ENCODE results near the gene CCDC171. TPM values are rescaled to one million over a fixed set of nuclear protein-coding genes. Genes with fewer than 3 reads are reported as not detected.
"Not testable (repeated sequence)": the region's sequence is repeated elsewhere in the genome, so short reads cannot be mapped to it uniquely, and the experiment has no call there.

The CCDC171 gene
- polyA plus RNA-seq, 1 donor: 3.7 TPM

DNA sequence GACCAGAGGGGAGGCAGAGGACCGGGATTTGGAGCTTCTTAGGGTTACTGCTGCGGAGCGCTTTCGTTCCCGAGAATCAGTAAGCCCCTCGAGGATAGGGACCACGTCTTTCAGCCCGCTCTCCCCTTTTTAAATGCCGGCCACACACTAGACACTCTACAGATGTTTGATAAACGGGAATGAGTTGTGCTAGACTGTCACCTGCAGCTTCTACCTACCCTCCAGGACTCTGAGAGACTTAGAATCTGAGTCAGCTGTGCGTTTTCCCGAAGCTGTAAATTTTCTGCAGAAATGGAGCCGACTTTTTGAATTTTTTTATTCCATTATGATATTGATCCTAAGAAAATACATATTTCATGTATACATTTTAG lies 670 bp downstream of the CCDC171 start:
- peak overlapping the region; percentile 77 for H3K4me3 ChIP-seq (ENCODE audit: low read length)
- H3K27me3 ChIP-seq (ENCODE audit: control insufficient read depth, insufficient read depth, low read length): peaks cover 2% of the 10 kb centered on the region
- no peaks in the 10 kb centered on the region for H3K9me3 ChIP-seq (ENCODE audit: control insufficient read depth, low read depth, low read length)
- H3K4me1 ChIP-seq (ENCODE audit: control insufficient read depth, insufficient read depth, low read length): peaks cover 4% of the 10 kb centered on the region
- H3K27ac ChIP-seq (ENCODE audit: low read length): peak overlapping the region; percentile 84
- no peaks in the 10 kb centered on the region for H3K36me3 ChIP-seq (ENCODE audit: control insufficient read depth, insufficient read depth, low read length)
- 6% methylated on average over 3 of the region's 13 CpGs for WGBS (ENCODE audit: insufficient coverage, low lambda C conversion rate)
- no peak for DNase-seq

DNA sequence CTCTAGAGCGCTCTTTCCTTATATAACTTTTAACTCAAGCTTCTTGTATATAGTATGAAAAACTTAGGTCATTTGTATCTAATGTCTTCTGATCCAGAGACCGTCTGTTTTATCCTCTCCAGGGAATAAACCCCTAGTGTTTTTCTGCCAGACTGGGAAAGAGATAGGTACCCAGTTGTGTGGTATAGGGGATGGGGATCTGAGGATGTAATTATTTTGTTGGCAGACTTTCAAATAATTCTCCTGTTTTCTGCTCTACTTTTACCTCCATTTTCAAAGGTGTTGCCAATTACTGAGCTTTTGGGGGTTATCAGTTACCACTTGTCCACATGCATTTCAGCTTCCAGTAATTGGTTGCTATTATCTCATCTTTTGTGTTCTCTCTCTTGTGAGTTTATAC lies 17.9 kb downstream of the CCDC171 start:
- Histone ChIP-seq H3K9me3 (ENCODE audit: control insufficient read depth, low read depth, low read length) (no peaks in the 10 kb centered on the region), H3K4me1 (ENCODE audit: control insufficient read depth, insufficient read depth, low read length) (no peaks in the 10 kb centered on the region), H3K27ac (ENCODE audit: low read length) (no peak overlapping the region), H3K4me3 (ENCODE audit: low read length) (no peak overlapping the region), H3K27me3 (ENCODE audit: control insufficient read depth, insufficient read depth, low read length) (no peaks in the 10 kb centered on the region), H3K36me3 (ENCODE audit: control insufficient read depth, insufficient read depth, low read length) (no peaks in the 10 kb centered on the region)
- no CpG with 5 or more reads among the region's 2 CpGs for WGBS (ENCODE audit: insufficient coverage, low lambda C conversion rate)
- DNase-seq: no peak

DNA sequence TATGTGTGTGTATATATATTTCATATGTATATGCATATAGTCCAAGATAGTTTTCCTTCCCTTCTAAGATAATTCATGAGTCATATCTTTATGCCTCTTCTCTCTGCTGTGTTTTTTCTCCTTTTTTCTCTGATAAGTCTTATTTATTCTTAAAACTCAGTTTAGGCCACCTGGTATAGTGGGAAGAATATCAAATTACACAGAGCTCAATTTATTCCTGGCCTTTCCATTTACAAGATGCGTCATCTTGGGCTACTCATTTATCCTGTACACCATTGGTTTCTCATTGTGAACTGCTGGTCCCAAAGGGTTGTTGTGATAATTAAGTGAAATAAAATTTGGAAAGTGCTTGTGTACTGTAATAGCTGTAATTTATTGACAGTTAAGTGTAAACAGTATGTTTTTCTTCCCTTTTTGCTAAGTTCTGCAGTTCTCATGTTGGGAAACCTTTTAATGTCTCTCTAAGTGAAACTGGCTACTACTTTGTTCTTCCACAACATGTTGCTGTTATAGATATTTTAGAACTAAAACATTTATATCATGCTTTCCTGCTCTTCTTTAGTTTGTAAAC lies 19.4 kb downstream of the CCDC171 start:
- WGBS (ENCODE audit: insufficient coverage, low lambda C conversion rate): no CpG with 5 or more reads among the region's 1 CpG
- no peak for DNase-seq
- Histone ChIP-seq H3K9me3 (ENCODE audit: control insufficient read depth, low read depth, low read length) (no peaks in the 10 kb centered on the region), H3K36me3 (ENCODE audit: control insufficient read depth, insufficient read depth, low read length) (no peaks in the 10 kb centered on the region), H3K4me1 (ENCODE audit: control insufficient read depth, insufficient read depth, low read length) (no peaks in the 10 kb centered on the region), H3K4me3 (ENCODE audit: low read length) (no peak overlapping the region), H3K27me3 (ENCODE audit: control insufficient read depth, insufficient read depth, low read length) (no peaks in the 10 kb centered on the region), H3K27ac (ENCODE audit: low read length) (no peak overlapping the region)

DNA sequence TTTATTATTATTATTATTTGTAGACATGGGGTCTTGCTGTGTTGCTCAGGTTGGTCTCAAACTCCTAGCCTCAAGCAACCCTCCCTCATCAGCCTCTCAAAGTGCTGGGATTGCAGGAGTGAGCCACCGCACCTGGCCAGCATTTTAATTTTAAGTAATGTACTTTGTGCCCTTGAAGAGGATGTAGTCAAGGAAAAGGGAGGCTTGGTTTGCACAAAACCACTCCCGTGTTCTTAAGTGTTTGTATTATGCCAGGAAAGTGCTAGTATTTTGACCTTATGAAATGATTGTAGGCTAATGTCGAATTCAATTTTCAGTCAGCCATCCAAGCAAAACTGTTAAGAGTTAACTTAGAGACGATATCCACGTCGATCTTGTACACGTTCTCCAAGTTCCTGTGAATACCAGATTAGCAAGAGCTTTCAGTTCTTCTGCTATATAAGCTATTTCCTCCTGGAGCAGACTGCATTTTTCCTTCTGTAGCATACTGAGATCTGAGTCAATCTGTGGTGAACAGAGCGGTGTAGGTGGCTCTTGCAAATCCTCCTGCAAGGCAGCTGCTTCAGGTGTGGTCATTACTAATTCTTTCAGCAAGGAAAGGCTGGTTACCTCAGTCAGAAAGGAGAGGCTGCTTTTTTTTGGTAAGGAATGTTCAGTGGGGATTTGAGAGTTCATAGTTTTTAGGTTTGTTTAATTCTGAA lies 23.7 kb downstream of the CCDC171 start:
- no peaks in the 10 kb centered on the region for H3K36me3 ChIP-seq (ENCODE audit: control insufficient read depth, insufficient read depth, low read length)
- 73% methylated on average over 3 of the region's 8 CpGs for WGBS (ENCODE audit: insufficient coverage, low lambda C conversion rate)
- no peak for DNase-seq
- no peak overlapping the region for H3K27ac ChIP-seq (ENCODE audit: low read length)
- no peaks in the 10 kb centered on the region for H3K4me1 ChIP-seq (ENCODE audit: control insufficient read depth, insufficient read depth, low read length)
- H3K27me3 ChIP-seq (ENCODE audit: control insufficient read depth, insufficient read depth, low read length): no peaks in the 10 kb centered on the region
- H3K4me3 ChIP-seq (ENCODE audit: low read length): no peak overlapping the region
- no peaks in the 10 kb centered on the region for H3K9me3 ChIP-seq (ENCODE audit: control insufficient read depth, low read depth, low read length)

DNA sequence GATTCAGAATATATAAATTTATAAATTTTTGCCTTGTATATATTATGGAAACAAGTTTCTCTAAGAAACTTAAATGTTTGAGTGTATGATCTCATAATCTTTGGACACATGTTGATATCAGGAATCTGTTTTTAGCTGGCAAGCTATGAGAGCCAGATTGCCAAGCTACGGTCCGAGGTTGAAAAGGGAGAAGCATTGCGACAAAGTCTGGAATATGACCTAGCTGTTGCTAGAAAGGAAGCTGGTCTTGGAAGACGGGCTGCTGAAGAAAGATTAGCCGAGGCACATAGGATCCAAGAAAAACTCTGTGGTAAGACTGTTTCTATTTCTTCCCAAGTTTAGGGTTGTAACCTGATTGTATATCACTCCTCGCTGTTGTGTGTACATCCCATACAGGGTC lies 25.9 kb downstream of the CCDC171 start:
- Histone ChIP-seq H3K36me3 (ENCODE audit: control insufficient read depth, insufficient read depth, low read length) (no peaks in the 10 kb centered on the region), H3K27me3 (ENCODE audit: control insufficient read depth, insufficient read depth, low read length) (no peaks in the 10 kb centered on the region), H3K9me3 (ENCODE audit: control insufficient read depth, low read depth, low read length) (no peaks in the 10 kb centered on the region), H3K4me1 (ENCODE audit: control insufficient read depth, insufficient read depth, low read length) (no peaks in the 10 kb centered on the region), H3K27ac (ENCODE audit: low read length) (no peak overlapping the region), H3K4me3 (ENCODE audit: low read length) (no peak overlapping the region)
- WGBS (ENCODE audit: insufficient coverage, low lambda C conversion rate): 80% methylated on average over 1 of the region's 6 CpGs
- DNase-seq: no peak

DNA sequence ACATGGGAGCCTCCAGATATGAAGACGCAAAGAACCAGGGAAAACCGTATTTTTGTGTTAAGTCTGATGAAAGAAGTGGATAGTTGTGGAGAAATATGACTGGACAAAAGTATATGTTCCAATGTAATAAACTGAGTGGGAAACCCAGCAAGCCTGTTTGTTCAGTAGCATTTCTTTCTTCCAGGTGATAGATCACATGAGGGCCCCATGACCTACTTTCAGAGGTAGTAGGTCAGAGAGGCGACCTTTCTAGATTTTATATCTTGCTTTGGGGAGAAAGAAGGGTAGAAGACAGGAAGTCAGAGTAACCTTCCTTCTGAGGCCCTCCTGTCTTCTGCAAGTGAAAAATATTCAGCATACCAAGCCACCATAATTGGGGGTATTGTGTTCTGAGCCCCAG lies 31.5 kb downstream of the CCDC171 start:
- H3K27me3 ChIP-seq (ENCODE audit: control insufficient read depth, insufficient read depth, low read length): no peaks in the 10 kb centered on the region
- WGBS (ENCODE audit: insufficient coverage, low lambda C conversion rate): 100% methylated on average over 2 of the region's 3 CpGs
- no peak overlapping the region for H3K4me3 ChIP-seq (ENCODE audit: low read length)
- DNase-seq: peak in 1 of 2 donors; percentile 16
- H3K4me1 ChIP-seq (ENCODE audit: control insufficient read depth, insufficient read depth, low read length): no peaks in the 10 kb centered on the region
- H3K9me3 ChIP-seq (ENCODE audit: control insufficient read depth, low read depth, low read length): no peaks in the 10 kb centered on the region
- no peaks in the 10 kb centered on the region for H3K36me3 ChIP-seq (ENCODE audit: control insufficient read depth, insufficient read depth, low read length)
- H3K27ac ChIP-seq (ENCODE audit: low read length): no peak overlapping the region

DNA sequence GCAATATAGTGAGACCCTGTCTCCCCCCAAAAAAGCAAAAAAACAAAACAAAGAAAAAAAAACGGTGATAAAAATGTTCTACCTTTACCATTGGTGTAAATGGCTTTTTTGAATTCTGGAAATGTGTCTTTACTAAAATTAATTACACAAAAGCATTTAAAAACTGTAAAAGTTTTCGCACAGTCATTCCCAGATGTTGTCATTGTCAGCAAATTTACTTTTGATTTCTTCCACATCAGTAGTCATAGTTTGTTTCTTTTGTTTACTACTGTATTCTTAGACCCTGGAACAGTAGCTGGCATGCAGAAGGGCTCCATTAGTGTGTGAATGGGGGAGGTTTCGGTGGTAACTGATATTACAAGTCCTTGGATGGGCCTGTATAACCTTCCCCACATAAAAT lies 39.5 kb downstream of the CCDC171 start:
- Histone ChIP-seq H3K4me3 (ENCODE audit: low read length) (no peak overlapping the region), H3K27ac (ENCODE audit: low read length) (no peak overlapping the region), H3K9me3 (ENCODE audit: control insufficient read depth, low read depth, low read length) (no peaks in the 10 kb centered on the region), H3K36me3 (ENCODE audit: control insufficient read depth, insufficient read depth, low read length) (no peaks in the 10 kb centered on the region), H3K4me1 (ENCODE audit: control insufficient read depth, insufficient read depth, low read length) (no peaks in the 10 kb centered on the region), H3K27me3 (ENCODE audit: control insufficient read depth, insufficient read depth, low read length) (no peaks in the 10 kb centered on the region)
- WGBS (ENCODE audit: insufficient coverage, low lambda C conversion rate): 100% methylated on average over 2 of the region's 3 CpGs
- no peak for DNase-seq

DNA sequence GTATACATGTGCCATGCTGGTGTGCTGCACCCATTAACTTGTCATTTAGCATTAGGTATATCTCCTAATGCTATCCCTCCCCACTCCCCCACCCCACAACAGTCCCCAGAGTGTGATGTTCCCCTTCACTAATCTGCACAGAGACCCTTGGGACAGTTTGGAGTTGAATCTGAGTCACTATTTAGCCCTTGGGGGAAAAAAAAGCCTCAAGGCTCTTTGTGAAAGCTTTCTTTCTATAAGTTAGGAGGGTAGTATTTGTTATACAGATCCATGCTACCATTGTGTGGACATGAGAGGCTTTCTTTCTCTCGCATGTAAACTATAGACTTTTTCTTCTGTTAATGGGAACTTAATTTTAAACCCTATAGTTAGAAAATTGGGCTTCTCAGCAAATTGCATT lies 40.1 kb downstream of the CCDC171 start:
- no CpG with 5 or more reads among the region's 1 CpG for WGBS (ENCODE audit: insufficient coverage, low lambda C conversion rate)
- not testable (repeated sequence) for DNase-seq; H3K4me3 ChIP-seq (ENCODE audit: low read length); H3K36me3 ChIP-seq (ENCODE audit: control insufficient read depth, insufficient read depth, low read length); H3K27me3 ChIP-seq (ENCODE audit: control insufficient read depth, insufficient read depth, low read length); H3K4me1 ChIP-seq (ENCODE audit: control insufficient read depth, insufficient read depth, low read length); H3K27ac ChIP-seq (ENCODE audit: low read length); H3K9me3 ChIP-seq (ENCODE audit: control insufficient read depth, low read depth, low read length)

DNA sequence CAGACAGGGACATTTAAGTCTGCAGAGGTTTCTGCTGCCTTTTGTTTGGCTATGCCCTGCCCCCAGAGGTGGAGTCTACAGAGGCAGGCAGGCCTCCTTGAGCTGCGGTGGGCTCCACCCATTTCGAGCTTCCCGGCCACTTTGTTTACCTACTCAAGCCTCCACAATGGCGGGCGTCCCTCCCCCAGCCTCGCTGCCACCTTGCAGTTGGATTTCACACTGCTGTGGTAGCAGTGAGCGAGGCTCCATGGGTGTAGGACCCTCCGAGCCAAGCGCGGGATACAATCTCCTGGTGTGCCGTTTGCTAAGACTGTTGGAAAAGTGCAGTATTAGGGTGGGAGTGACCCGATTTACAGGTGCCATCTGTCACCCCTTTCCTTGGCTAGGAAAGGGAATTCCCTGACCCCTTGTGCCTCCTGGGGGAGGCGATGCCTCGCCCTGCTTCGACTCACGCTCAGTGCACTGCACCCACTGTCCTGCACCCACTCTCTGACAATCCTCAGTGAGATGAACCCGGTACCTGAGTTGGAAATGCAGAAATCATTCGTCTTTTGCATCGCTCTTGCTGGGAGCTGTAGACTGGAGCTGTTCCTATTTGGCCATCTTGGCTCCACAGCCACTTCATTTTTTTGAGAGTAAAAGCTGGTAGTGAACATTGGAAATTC lies 48.0 kb downstream of the CCDC171 start:
- no CpG with 5 or more reads among the region's 19 CpGs for WGBS (ENCODE audit: insufficient coverage, low lambda C conversion rate)

DNA sequence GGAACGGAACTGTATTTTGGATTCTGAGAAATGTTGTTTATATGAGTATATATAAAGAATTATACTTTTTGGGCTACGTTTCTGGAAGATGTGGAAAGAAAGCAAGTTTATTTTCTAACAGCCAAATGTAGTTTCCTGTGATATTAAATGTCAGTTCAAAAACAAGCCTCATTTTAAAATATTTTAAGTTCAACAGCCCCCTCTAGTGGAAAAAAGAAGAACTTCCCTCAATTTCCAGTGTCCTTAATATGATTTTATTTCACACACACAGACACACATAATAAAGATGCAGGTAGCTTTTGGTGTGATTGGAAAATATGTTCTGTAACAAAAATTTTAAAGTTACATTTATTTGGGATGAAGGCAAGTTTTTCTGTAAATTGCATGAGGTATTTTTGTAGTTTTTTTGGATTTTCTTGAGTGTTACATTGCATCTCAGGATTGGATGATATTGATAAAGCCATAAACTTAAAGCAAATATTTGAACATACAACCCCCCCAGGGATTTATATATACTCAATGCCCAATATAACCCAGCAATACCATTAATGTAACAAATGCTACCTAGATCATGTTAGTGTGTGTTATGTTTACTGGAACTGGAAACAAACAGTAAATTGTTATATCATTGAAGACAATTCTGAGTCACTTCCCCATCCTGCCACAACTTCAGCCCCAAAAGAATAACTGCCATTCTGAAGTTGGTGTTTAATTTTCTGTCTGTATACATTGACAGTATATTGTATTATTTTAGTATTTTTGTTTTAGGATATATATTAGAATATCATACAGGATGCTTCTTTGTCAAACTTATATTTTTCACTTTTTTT lies 54.0 kb downstream of the CCDC171 start:
- H3K9me3 ChIP-seq (ENCODE audit: control insufficient read depth, low read depth, low read length): no peaks in the 10 kb centered on the region
- H3K4me1 ChIP-seq (ENCODE audit: control insufficient read depth, insufficient read depth, low read length): no peaks in the 10 kb centered on the region
- 50% methylated on average over 2 of the region's 2 CpGs for WGBS (ENCODE audit: insufficient coverage, low lambda C conversion rate)
- no peaks in the 10 kb centered on the region for H3K27me3 ChIP-seq (ENCODE audit: control insufficient read depth, insufficient read depth, low read length)
- no peak overlapping the region for H3K27ac ChIP-seq (ENCODE audit: low read length)
- H3K4me3 ChIP-seq (ENCODE audit: low read length): no peak overlapping the region
- peak; percentile 10 to 25 for DNase-seq
- H3K36me3 ChIP-seq (ENCODE audit: control insufficient read depth, insufficient read depth, low read length): no peaks in the 10 kb centered on the region

More for the DNA sequence above, 48.0 kb downstream of the CCDC171 start:
- H3K4me1 ChIP-seq (ENCODE audit: control insufficient read depth, insufficient read depth, low read length); H3K4me3 ChIP-seq (ENCODE audit: low read length); H3K27me3 ChIP-seq (ENCODE audit: control insufficient read depth, insufficient read depth, low read length); DNase-seq; H3K27ac ChIP-seq (ENCODE audit: low read length); H3K9me3 ChIP-seq (ENCODE audit: control insufficient read depth, low read depth, low read length); H3K36me3 ChIP-seq (ENCODE audit: control insufficient read depth, insufficient read depth, low read length): not testable (repeated sequence)
